HepG2 (cell line): ENCODE measurements around the gene LATS2.

Experiments used
- CEBPB ChIP-seq: IDR thresholded peaks from 2 replicates; pipeline ENCODE4 v1.6.1; 2011; ENCODE audit warnings: low read depth, low read length, improper control_type of control experiment, borderline replicate concordance
- EP300 ChIP-seq, 3 experiments: sonication (generic) in 1 of 3; formaldehyde crosslinking in 1 of 3; IDR thresholded peaks; 2 replicates each; pipeline versions ENCODE4 v1.5.1 to v1.6.1; 2011 to 2020; ENCODE audit warnings: low read depth in 2 of 3, low read length in 2 of 3, borderline replicate concordance in 1 of 3, improper control_type of control experiment in 1 of 3, mild to moderate bottlenecking in 1 of 3, missing genetic modification reagents in 1 of 3, moderate library complexity in 1 of 3
- FLYWCH1 ChIP-seq: sonication (generic); formaldehyde crosslinking; IDR thresholded peaks from 2 replicates; pipeline ENCODE4 v1.8.1; 2023; ENCODE audit warnings: mild to moderate bottlenecking, missing genetic modification reagents
- NBN ChIP-seq: fragments of 450-650 bp; conservative IDR thresholded peaks from 2 replicates; pipeline ENCODE4 v1.6.1; 2017
- POLR2A ChIP-seq, 2 experiments: IDR thresholded peaks; 2 replicates each; pipeline ENCODE4 v1.6.1; 2011; ENCODE audit warnings: low read depth in 2 of 2, low read length in 2 of 2, mild to moderate bottlenecking in 1 of 2, moderate library complexity in 1 of 2; ENCODE audit not compliant: insufficient read depth in 1 of 2
- ZNF546 ChIP-seq: sonication (generic); formaldehyde crosslinking; conservative IDR thresholded peaks from 2 replicates; pipeline ENCODE4 v1.8.1; 2023; ENCODE audit warnings: mild to moderate bottlenecking, missing genetic modification reagents
- ZNF780A ChIP-seq: sonication (generic); formaldehyde crosslinking; IDR thresholded peaks from 2 replicates; pipeline ENCODE4 v1.8.0; 2022; ENCODE audit warnings: mild to moderate bottlenecking, missing genetic modification reagents, moderate library complexity

DNA sequence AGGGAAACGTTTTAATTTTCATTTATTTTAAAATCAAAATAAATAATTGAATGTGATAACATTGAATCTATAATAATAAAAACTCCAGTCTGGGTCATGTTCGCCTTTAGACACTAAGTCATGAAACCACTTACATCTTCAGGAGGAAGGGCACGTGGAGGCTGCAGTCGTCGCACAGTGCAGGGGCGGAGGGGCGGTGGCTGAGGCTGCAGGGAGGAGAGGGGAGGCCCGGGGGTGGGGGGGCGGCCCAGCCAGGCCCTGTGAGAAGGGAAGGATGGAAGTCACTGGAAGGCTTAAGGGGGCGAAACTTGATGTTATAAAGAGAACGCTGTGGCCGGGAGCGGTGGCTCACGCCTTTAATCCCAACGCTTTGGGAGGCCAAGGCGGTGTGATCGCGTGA lies 14.9 kb upstream of the LATS2 start:
- TF ChIP-seq NBN (no peak), ZNF780A (no peak), FLYWCH1 (CRISPR knock-in tag) (no peak), CEBPB (no peak), EP300 (IDR thresholded peaks at IDR 0.05; ENCODE audit: low read depth in 2 of 2, low read length in 2 of 2) (no peak), EP300 (CRISPR knock-in tag; IDR thresholded peaks at IDR 0.05; ENCODE audit: borderline replicate concordance) (no peak), POLR2A (IDR thresholded peaks at IDR 0.05; ENCODE audit: insufficient read depth in 1 of 2, low read depth in 2 of 2, low read length in 2 of 2) (no peak), ZNF546 (no peak)
